Skin epidermis (tissue), 12 donors: ENCODE data around the gene KASH5.
A peak's percentile ranks its signal among the peaks of the same experiment; 100 is the strongest.

Experiments used
- H3K27ac ChIP-seq, 21 experiments: fragments of 200-600 bp; sonication (generic) in 11 of 21; one replicate each; pipeline ENCODE4 v1.5.0; 2020; ENCODE audit warnings: mild to moderate bottlenecking in 3 of 21, inconsistent platforms in 2 of 21, moderate library complexity in 2 of 21
- H3K4me3 ChIP-seq, 7 experiments: fragments of 200-600 bp; sonication (generic) in 2 of 7; one replicate each; pipeline ENCODE4 v1.5.0; 2020; ENCODE audit warnings: inconsistent platforms in 2 of 7, mild to moderate bottlenecking in 2 of 7, moderate library complexity in 1 of 7

The KASH5 gene

DNA sequence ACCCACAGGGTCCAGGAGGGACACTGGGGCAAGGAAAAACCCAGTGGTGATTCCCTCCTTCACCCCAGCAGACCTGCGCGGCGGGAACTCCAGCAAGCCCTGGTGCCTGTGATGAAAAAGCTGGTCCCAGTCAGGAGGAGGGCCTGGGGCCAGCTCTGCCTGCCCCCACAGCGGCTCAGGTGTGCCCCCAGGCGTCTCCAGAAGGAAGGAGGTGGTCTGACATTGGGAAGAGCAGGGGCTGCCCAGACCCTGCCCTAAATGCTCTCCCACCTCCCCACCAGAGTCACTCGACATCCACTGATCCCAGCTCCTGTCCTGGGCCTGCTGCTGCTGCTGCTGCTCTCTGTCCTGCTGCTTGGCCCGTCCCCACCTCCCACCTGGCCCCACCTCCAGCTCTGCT, 29.0 kb downstream of the KASH5 start:
- Histone ChIP-seq H3K4me3 (no peak overlapping the region), H3K27ac (no peak overlapping the region)

DNA sequence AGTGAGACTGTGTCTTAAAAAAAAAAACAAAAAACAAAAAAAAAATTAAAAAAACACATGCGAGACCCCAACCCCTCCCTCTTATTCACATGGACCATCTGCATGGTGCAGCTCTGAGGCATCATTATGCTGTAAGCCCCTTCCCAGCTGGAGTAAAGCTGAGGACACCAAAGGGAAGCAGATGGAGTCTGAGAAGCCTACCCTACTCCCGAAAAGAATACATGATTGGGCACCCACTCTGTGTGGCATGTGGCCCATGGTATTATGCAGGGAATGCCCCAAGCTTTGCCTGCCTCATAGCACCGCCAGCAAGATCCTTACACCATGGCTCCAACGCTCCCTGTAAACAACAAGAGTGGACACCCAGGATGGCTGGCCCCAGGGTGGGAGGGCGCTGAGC, 30.5 kb downstream of the KASH5 start:
- H3K27ac ChIP-seq = no peak overlapping the region
- no peak overlapping the region for H3K4me3 ChIP-seq

DNA sequence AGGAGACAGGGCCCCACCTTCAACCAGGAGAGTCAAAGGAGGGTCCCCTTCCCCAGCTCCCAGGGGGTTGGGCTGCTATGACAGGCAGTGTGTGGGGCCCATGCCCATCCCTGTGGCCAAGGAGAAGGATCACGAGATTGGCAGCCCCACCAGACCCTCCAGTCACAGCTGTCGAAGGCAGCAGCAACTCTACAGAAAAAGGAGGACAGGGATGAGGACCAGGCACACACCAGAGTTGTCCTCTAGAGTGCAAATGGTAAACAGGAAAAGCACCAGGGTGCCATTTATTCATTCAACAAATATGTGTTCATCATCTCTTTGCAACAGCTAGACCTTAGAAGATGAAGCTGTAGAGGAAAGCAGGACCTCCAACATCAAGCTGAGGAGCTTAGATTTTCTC, 31.1 kb downstream of the KASH5 start:
- H3K27ac ChIP-seq = no peak overlapping the region
- no peak overlapping the region for H3K4me3 ChIP-seq

DNA sequence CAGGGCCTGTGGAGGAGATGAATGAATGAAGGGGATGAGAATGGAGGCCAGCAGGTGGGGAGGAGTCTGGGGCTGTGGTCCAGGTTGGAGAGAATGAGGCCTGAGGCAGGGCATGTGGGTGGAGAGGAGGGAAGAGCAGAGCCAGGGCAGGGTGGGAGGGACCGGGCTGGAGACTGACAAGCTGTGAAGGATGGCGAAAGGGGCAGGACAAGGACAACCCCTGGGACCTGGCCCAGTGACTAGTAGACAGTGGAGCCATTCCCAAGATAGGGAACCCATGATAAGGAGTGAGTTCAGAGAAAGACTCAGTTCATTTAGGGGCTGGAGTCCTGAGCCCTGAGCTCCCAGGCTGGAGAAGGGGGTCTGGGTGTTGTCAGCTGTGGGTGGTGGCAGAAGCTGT, 32.2 kb downstream of the KASH5 start:
- Histone ChIP-seq H3K4me3 (no peak overlapping the region), H3K27ac (no peak overlapping the region)

DNA sequence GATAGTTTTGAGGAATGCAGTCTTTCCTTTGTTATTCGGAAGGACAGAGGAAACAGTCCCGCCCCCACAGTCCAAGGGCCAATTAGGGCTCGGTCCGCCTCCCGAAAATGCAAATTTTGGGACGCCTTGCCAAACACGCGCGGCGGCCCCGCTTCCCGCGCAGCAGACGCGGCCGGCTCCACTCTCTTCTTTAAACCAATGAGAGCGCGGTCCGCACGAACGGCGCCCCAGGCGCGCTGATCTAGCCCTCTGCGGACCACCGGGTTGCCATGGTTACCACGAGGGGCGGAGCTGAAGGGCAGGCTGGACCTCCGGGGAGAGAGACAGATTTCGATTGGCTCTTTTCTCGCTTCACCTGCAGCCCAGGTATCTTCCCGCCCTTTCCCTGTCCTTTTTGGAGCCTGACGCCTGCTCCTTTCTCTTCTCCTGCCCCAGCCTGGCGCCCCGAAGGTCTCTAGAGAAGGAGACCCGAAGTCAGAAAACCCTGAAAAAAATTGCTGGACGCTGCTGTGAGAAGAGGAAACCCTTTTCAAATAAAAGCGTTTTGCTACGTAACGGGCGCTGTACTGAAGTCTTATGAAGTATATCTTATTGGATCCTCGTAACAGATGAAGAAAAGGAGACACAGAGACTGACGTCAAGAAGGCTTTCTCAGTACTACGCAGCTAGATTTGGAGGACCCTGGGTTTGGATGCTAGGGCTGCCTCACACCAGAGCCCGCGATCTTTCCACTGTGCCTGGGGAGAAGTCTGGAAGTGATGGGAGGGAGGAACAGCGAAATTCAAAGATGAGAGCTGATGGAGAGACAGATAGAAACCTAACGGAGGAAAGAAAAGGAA, 33.2 kb downstream of the KASH5 start:
- peak overlapping the region in 1 of 7 experiments; percentile 4 for H3K4me3 ChIP-seq
- no peak overlapping the region for H3K27ac ChIP-seq

DNA sequence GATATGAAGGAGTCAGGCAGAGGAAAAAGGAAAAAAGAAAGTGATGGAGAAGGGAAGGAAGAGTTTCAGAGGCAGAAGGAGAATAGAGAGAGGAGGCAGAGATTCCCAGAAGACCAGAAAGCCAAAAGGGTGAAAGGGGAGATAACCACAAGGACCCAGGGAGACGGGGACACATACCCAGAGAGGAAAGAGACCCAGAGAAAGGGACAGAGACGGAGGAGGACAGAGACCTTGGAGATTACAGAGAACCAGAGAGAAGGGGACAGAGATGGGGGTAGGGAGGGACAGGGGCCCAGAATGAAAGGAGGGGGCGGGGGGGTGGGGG, 33.8 kb downstream of the KASH5 start:
- H3K4me3 ChIP-seq = no peak overlapping the region
- no peak overlapping the region for H3K27ac ChIP-seq

DNA sequence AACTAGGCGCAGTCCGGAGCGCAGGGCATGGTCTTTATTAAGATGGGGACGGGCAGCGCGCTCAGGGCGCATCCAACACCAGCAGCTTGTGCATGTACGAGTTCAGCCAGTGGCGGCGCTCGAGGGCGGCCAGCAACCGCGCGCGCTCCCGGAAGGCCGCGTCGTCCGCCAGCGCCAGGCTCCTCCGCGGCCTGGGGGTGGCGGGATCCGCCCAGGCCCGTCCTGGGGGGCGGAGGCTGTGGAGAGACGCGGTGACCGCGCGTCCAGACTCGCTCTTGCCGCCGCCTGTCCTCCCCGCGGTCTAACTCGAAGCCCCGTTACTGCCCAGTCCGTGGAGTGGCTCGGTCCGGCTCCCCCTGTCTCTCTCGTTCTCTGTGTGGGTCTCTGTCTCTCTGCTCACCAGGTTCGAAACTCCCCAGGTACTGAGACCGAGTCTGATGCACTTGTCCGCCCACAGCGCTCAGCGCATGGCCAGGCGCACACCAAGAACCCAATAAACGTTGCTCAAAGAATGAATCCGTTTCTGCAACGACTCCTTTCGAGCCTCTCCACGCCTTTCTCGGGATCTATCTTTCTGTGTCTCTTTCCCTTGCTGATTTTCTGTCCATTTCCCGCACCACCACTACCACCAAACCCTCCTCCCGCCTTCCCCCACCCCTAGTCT, 34.5 kb downstream of the KASH5 start:
- H3K27ac ChIP-seq = no peak overlapping the region
- no peak overlapping the region for H3K4me3 ChIP-seq

DNA sequence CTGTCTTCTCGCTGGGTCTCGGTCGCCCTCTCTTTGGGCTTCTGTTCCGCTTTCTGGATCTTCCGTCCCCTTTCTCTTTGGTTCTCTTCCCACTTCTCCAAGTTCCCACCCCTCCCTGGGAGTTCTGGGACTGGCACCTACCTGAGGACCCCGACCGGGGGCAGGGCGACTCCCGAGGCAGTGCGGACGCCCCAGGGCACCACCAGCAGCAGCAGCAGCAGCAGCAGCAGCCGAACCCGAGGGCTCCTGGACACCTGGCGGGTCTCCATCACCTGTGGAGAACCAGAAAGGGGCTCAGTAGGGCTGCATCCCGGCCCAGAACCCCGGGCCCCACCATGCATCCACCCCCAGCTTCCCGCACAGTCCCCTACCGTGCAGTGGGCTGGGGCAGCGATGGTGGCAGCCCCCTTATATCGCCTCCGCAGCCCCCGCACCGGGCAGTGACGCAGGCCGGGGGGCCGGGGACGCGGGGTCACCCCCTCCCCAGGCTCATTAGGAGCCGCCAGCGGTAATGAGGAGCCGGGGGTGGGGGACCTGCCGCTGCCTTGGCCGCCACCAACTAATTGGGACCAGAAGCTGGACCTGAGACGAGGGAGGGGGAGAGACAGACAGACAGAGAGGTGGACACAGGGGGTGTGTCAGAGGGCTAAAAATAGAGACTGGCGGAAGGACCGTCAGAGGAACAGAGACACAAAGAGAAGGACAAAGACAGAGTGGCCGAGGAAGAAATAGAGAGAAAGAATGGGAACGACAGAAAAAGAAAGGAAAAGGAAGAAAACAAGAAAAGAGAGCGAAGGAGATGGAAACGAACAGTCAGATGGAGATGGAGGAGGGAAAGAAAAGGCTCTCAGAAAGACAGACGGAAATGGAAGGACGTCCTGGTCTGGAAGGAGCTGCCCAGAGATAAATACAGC, 35.3 kb downstream of the KASH5 start, which contains the start of gene PTH2:
TSS of gene PTH2 (minus strand) at position 371 of the 914 bp plus-strand sequence. CDS start at position 269, 102 bp downstream.
- Histone ChIP-seq H3K27ac (no peak within 1 kb of the TSS), H3K4me3 (no peak within 1 kb of the TSS)

DNA sequence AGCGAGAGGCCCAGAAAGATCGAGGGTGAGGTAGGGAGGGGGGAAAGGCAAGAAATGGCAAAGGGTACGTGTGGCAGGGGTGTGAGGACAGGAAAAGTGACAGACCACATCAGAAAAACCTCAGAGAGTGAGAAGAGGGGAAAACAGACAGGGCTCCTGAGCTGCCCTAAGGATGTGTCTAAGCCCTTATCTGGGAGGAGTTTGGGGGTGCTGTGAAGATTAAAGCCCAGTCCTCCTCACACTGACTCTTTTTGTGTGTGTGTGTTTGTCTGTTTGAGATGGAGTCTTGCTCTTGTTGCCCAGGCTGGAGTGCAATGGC, 35.9 kb downstream of the KASH5 start:
- Histone ChIP-seq H3K4me3 (no peak overlapping the region), H3K27ac (no peak overlapping the region)

DNA sequence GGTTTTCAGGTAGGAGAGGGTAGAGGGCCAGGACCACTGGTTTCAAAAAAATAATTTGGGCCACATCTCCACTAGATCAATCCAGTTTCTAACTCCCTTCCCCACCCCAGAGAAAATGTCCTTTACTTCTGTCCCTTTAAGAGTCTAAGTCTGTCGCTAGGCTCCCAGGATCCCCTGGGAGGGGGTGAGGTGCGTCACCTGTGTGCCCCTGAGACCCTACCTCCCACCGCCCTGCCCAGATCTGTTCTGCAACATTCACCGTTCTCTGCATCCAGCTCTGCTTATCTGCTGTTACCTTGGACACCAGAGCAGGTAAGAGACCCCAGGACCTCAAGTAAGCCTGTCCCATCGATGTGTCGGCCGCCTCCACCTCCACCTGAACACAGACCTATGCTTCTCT, 37.1 kb downstream of the KASH5 start, which contains the start of gene GFY:
TSS of gene GFY (plus strand) at position 211 of the 400 bp plus-strand sequence. CDS start 1,043 bp downstream, outside the sequence.
- H3K4me3 ChIP-seq = no peak within 1 kb of the TSS

DNA sequence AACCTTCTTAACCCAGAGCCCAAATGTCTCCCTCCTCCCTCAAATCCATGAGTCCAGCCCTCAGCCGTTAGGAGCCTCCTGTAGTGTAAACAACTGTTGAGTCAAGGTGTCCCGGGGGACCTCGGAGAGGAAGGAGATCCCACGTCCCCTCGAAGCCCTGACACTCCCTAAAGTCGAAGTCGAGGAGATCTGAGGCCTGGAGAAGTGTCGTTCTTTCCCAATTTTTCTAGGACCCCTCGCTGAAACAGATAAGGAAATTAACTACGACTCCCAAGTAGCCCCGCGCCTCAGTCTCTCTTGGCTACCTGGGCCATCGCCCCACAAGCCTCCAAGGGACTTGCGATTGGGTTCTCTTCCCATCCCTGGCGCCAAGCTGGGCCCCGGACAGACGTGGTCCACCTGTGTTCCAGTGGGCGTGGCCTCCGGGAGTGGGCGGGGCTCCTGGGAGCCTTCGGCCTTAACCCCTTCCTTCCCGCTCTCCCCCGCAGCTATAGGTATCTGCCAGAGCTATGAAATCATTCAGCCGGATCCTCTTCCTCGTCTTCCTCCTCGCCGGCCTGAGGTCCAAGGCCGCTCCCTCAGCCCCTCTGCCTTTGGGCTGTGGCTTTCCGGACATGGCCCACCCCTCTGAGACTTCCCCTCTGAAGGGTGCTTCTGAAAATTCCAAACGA, 38.0 kb downstream of the KASH5 start:
- H3K27ac ChIP-seq = no peak overlapping the region
- H3K4me3 ChIP-seq = no peak overlapping the region

More for the DNA sequence above, 37.1 kb downstream of the KASH5 start, which contains the start of gene GFY:
- H3K27ac ChIP-seq = no peak within 1 kb of the TSS

DNA sequence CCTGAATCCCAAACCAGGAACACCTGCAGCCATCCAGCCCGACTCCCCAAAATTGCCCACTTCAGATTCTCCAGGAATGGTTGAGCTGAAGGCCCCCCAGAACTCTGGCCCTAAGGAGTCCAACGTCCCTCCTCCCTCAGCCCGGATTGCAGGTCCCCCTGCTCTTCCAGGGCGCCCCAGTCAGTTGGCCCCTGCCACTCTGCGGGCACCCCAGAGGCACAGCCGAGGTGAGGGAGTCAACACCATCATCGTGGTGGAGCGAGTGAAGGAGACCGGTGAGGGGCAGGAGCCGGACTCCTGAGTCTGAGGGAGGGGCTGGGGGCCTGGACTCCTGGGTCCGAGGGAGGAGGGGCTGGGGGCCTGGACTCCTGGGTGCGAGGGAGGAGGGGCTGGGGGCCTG, 39.3 kb downstream of the KASH5 start:
- Histone ChIP-seq H3K4me3 (no peak overlapping the region), H3K27ac (no peak overlapping the region)

DNA sequence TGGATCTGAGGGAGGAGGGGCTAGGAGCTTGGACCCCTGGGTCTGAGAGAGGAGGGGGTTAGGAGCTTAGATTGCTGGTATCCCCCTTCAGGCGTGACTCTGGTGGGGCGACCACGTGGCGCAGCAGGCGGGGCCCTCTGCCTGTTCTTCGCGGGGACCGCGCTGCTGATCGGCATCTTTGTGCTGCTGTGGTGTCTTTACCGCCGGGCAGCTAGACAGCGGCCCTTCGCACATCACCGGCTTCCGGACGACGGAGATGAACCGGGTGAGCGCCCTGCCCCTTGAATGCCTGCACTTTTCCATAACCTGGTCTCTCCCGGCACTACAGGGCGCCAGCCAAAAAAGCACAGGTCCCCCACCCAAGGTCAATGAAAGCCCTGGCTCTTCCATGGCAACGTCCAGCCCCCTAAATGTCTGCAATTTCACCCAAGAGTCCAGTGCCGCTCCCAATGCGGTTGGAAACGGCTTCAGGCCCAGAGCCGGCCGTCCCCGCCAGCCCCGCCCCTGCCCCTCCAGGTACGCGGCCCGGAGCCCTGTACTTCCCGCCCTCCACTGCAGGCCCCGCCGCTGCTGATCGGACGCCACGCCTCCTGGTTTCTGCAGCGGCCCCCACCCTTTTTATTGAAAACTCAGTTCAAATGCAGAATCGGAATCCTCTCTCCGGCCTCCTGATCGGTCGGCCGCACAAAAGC, 40.0 kb downstream of the KASH5 start:
- Histone ChIP-seq H3K4me3 (peak overlapping the region in 1 of 7 experiments; percentile 15), H3K27ac (no peak overlapping the region)

DNA sequence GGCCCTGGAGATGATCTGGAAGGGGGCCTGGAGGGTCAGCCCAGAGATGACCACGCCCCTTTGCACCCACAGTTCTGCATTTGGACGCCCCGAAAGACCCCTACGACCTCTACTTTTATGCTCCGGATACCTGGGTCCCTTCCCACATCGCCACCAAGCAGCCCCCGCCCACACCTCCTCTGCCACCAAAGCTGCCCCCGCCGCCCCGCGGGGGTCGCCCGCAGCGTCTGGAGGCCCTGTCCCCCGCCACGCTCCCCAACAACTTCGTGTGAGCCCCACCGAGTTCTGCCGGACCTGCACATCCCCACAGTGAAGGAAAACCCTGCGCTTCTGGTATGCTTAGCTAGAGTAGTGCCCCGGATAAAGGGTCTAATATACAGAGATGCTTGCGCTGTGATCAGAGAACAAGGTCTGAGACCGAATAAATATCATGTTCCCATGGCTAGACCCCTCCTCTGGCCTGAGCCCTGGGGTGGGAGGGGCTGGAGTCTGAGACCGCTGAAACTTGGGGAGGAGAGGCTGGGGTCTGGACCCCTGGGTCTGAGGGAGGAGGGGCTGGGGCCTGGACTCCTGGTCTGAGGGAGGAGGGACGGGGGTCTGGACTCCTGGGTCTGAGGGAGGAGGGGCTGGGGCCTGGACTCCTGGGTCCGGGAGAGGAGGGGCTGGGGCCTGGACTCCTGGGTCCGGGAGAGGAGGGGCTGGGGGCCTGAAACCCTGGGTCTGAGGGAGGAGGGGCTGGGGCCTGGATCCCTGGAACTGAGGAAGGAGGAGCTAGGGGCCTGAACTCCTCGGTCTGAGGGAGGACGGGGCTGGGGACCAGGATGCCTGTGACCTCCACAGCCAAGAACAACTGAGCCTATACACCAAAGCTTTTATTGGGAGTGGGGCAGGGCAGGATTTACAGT, 40.8 kb downstream of the KASH5 start:
- Histone ChIP-seq H3K4me3 (no peak overlapping the region), H3K27ac (no peak overlapping the region)

DNA sequence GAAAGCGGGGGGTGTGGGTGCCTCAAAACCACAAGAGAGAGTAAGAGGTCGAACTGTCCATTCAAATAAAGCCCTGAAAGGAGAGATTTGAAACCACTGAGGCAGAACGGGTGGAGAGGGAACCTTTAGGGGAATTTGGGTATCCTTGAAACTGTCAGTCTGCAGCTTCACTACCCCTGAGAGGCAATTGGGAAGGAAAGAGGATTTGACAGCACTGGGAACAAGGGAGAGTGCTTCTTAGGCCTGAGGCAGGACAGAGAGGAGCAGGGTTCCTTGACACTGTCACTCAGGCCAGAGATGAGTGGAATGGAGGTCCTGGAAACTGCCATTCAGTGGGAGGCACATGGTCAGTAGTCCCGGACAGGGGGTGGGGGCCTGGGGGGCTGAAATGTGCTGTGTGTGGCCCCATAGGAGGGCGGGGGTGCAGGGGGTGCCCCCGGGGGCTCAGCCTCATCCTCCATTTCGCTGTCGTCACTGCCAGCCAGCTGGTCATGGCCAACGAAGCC, 42.2 kb downstream of the KASH5 start:
- H3K4me3 ChIP-seq = no peak overlapping the region
- no peak overlapping the region for H3K27ac ChIP-seq

DNA sequence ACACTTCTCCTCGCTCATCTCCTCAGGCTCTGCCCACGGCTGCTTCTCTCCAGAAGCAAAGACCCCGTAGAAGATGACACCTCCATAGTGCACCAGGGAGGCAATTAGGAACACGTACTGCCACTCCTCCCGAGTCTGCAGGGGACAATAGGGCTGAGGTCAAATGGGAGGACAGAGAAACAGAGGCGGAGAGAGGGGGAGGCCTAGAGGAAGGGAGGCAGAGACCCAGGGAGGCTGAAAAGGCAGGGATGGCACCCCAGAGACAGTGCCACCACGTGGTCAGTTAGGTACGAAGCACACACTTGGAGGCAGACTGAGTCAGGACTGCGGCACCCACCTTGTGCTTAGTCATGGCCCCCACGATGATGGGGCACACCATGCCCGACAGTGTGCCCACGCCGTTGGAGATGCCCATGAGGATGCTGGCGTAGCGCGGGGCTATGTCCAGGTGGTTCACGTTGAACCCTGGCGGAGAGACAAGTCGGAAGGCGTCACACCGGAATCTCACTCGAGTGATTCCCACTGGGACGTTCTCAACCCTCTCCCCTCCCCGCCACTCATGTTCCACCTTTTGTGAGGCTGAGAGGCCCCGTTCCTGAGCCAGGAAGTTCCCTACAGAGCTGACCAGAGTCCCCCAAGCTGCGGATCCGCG, 42.8 kb downstream of the KASH5 start:
- no peak overlapping the region for H3K27ac ChIP-seq
- H3K4me3 ChIP-seq = no peak overlapping the region

DNA sequence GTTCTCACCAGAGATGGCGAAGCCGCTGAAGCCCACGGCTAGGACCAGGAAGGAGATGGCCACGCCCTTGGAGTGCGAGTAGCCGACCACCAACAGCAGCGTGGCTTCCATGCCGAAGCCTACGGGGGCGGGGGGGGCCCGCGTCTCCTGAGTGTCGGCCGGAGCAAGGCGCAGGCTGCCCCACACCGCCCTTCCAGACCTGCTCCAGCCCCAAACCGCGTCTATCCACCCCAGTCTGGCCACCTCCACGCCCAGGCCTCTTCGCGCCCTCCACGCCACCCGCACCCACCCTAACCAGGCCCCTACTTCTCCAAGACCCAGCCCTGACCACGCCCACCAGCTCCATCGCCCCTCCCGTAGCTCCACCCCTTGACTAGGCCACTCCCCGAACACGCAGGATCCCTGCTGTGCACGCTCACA, 43.3 kb downstream of the KASH5 start:
- H3K4me3 ChIP-seq = no peak overlapping the region
- no peak overlapping the region for H3K27ac ChIP-seq
